Measurements from ENCODE around the gene UBL4A.

The UBL4A gene

GRCh38 chrX:154436374-154436982 is 49.9 kb downstream of the UBL4A start:
- H3K9me3 ChIP-seq (ENCODE audit: control extremely low read depth in 1 of 5, control insufficient read depth in 4 of 5, insufficient read depth in 2 of 5, low read depth in 1 of 5, low read length in 4 of 5) = peaks cover 0 to 9% (median 0%) of the 10 kb centered on the region in 5 experiments
- 39% methylated on average over 30 of the region's 78 CpGs for WGBS (ENCODE audit: insufficient coverage)
- DNase-seq = peak; percentile 39 to 74 (median 67)
- H3K4me1 ChIP-seq (ENCODE audit: control extremely low read depth in 1 of 4, control insufficient read depth in 4 of 4, insufficient read depth in 4 of 4, low read length in 3 of 4) = peaks cover 0 to 21% (median 11%) of the 10 kb centered on the region in 4 experiments
- peaks cover 0 to 3% (median 0%) of the 10 kb centered on the region in 5 experiments for H3K27me3 ChIP-seq (replicated peaks in 2 of 5; ENCODE audit: control insufficient read depth in 4 of 5, insufficient read depth in 5 of 5, low read length in 4 of 5)
- CTCF ChIA-PET = no interaction called here
- POLR2A ChIA-PET = no interaction called here
- peak overlapping the region in 6 of 7 experiments; percentile 15 to 80 (median 62) for H3K4me3 ChIP-seq (ENCODE audit: control insufficient read depth in 1 of 7, extremely low read depth in 1 of 7, insufficient read depth in 4 of 7, low read depth in 2 of 7, low read length in 6 of 7)
- no peak overlapping the region for H3K27ac ChIP-seq (ENCODE audit: insufficient read depth in 1 of 2, low read depth in 1 of 2, low read length in 2 of 2, poor library complexity in 1 of 2, severe bottlenecking in 2 of 2)
- H3K36me3 ChIP-seq (ENCODE audit: control insufficient read depth in 4 of 4, insufficient read depth in 4 of 4, low read length in 3 of 4) = peaks cover 8 to 57% (median 36%) of the 10 kb centered on the region in 4 experiments

- POLR2A ChIA-PET = interaction anchor here (0.7 kb wide), 1 partner anchor 23 kb away, joined by 3 read pairs; no protein-coding TSS in a partner anchor
- Histone ChIP-seq H3K27ac (ENCODE audit: insufficient read depth in 1 of 2, low read depth in 1 of 2, low read length in 2 of 2, poor library complexity in 1 of 2, severe bottlenecking in 2 of 2) (no peak overlapping the region), H3K4me1 (ENCODE audit: control extremely low read depth in 1 of 4, control insufficient read depth in 4 of 4, insufficient read depth in 4 of 4, low read length in 3 of 4) (peaks cover 0 to 33% (median 24%) of the 10 kb centered on the region in 4 experiments), H3K9me3 (ENCODE audit: control extremely low read depth in 1 of 5, control insufficient read depth in 4 of 5, insufficient read depth in 2 of 5, low read depth in 1 of 5, low read length in 4 of 5) (peaks cover 0 to 9% (median 0%) of the 10 kb centered on the region in 5 experiments), H3K36me3 (ENCODE audit: control insufficient read depth in 4 of 4, insufficient read depth in 4 of 4, low read length in 3 of 4) (peaks cover 8 to 50% (median 29%) of the 10 kb centered on the region in 4 experiments), H3K4me3 (ENCODE audit: control insufficient read depth in 1 of 7, extremely low read depth in 1 of 7, insufficient read depth in 4 of 7, low read depth in 2 of 7, low read length in 6 of 7) (no peak overlapping the region), H3K27me3 (replicated peaks in 2 of 5; ENCODE audit: control insufficient read depth in 4 of 5, insufficient read depth in 5 of 5, low read length in 4 of 5) (peaks cover 0 to 4% (median 0%) of the 10 kb centered on the region in 5 experiments)
- no peak for DNase-seq
- CTCF ChIA-PET = interaction anchor here (1.5 kb wide), 1 partner anchor 10 kb away, joined by 3 read pairs; no protein-coding TSS in a partner anchor
- 98% methylated on average over 15 of the region's 19 CpGs for WGBS (ENCODE audit: insufficient coverage)
These were observed 51.2 kb downstream of the UBL4A start for GRCh38 chrX:154435171-154435733.

DNA sequence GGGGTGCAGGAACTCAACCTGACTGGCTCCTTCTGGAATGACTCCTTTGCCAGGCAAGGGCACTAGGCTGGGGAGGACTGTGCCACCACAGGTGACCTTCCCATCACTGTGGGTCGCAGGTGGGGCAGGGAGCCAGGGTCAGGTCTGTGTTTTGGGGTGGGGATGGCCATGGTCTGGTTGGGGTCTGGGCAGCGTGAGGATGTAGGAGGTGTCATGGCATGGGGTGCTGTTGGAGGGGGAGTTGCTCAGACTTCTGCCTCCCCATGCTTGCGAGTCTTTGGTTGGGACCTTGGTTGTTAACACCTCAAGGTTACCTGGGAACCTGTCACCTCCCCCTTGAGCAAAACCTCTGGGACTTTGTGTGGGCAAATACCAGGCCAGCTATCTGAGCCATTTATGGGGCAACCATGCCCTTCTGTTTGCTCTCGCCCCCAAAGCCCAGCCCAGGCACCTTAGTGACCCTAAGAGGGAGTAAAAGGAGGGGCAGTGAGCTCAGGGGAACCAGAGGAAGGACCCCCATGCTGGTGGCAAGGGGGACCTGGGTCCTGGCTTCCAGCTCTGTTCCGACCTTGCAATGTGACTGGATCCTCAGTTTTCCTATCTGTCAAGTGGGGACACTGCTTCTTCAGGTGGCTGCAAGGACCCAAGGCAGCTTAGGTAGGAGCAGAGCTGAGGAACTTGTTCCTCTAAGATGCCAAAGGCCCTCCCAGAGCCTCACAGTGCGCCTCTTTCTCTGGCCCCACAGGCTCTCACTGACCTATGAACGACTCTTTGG is 51.8 kb downstream of the UBL4A start:
- H3K4me1 ChIP-seq (ENCODE audit: control extremely low read depth in 1 of 4, control insufficient read depth in 4 of 4, insufficient read depth in 4 of 4, low read length in 3 of 4) = peaks cover 0 to 40% (median 29%) of the 10 kb centered on the region in 4 experiments
- POLR2A ChIA-PET = interaction anchor here (0.7 kb wide), 1 partner anchor 23 kb away, joined by 3 read pairs; no protein-coding TSS in a partner anchor
- CTCF ChIA-PET = interaction anchor here (1.5 kb wide), 1 partner anchor 11 kb away, joined by 3 read pairs; no protein-coding TSS in a partner anchor

More for the DNA sequence above, 51.8 kb downstream of the UBL4A start:
- Histone ChIP-seq H3K36me3 (ENCODE audit: control insufficient read depth in 4 of 4, insufficient read depth in 4 of 4, low read length in 3 of 4) (peaks cover 8 to 46% (median 28%) of the 10 kb centered on the region in 4 experiments), H3K27me3 (replicated peaks in 2 of 5; ENCODE audit: control insufficient read depth in 4 of 5, insufficient read depth in 5 of 5, low read length in 4 of 5) (peaks cover 0 to 4% (median 0%) of the 10 kb centered on the region in 5 experiments), H3K9me3 (ENCODE audit: control extremely low read depth in 1 of 5, control insufficient read depth in 4 of 5, insufficient read depth in 2 of 5, low read depth in 1 of 5, low read length in 4 of 5) (peaks cover 0 to 9% (median 0%) of the 10 kb centered on the region in 5 experiments), H3K4me3 (ENCODE audit: control insufficient read depth in 1 of 7, extremely low read depth in 1 of 7, insufficient read depth in 4 of 7, low read depth in 2 of 7, low read length in 6 of 7) (no peak overlapping the region), H3K27ac (ENCODE audit: insufficient read depth in 1 of 2, low read depth in 1 of 2, low read length in 2 of 2, poor library complexity in 1 of 2, severe bottlenecking in 2 of 2) (no peak overlapping the region)
- DNase-seq = no peak
- 87% methylated on average over 3 of the region's 7 CpGs for WGBS (ENCODE audit: insufficient coverage)
